Heart left ventricle (tissue), 16 donors: ENCODE results near the gene HOXA1. TPM values are rescaled to one million over a fixed set of nuclear protein-coding genes. Genes with fewer than 3 reads are reported as not detected.
"Not testable (repeated sequence)": the region's sequence is repeated elsewhere in the genome, so short reads cannot be mapped to it uniquely, and the experiment has no call there.

Experiments used
- ATAC-seq, 4 donors: fragments of 200-7000 bp; cut with Tn5 transposase; one replicate each; pipeline ENCODE4 v1.9.1; 2020 to 2022; ENCODE audit warnings: moderate library complexity in 4 of 4, mild to moderate bottlenecking in 3 of 4, moderate number of reproducible peaks in 1 of 4
- DNase-seq, 5 donors: peaks; one replicate each; pipeline ENCODE4 v3.0.0-alpha.2; 2020
- H3K27ac ChIP-seq, 12 donors: fragments of 200-600 bp; sonication (generic) in 4 of 12; one replicate each; pipeline versions ENCODE4 v1.5.0 to v1.8.0; 2016 to 2022; ENCODE audit warnings: mild to moderate bottlenecking in 2 of 12
- H3K27me3 ChIP-seq, 9 donors: fragments of 200-600 bp; sonication (generic) in 2 of 9; one replicate each; pipeline versions ENCODE4 v1.5.1 to v1.8.0; 2016 to 2022; ENCODE audit warnings: mild to moderate bottlenecking in 3 of 9
- H3K36me3 ChIP-seq, 9 donors: fragments of 200-600 bp; sonication (generic) in 2 of 9; one replicate each; pipeline versions ENCODE4 v1.5.0 to v1.8.0; 2018 to 2022; ENCODE audit warnings: mild to moderate bottlenecking in 2 of 9
- H3K4me1 ChIP-seq, 12 donors: fragments of 200-600 bp; sonication (generic) in 4 of 12; one replicate each; pipeline versions ENCODE4 v1.5.0 to v1.8.0; 2016 to 2022; ENCODE audit warnings: mild to moderate bottlenecking in 3 of 12
- H3K4me3 ChIP-seq, 12 donors: fragments of 200-600 bp; sonication (generic) in 4 of 12; one replicate each; pipeline versions ENCODE4 v1.5.0 to v1.8.0; 2017 to 2022; ENCODE audit warnings: mild to moderate bottlenecking in 9 of 12, moderate library complexity in 4 of 12
- H3K9me3 ChIP-seq, 12 donors: fragments of 200-600 bp; sonication (generic) in 4 of 12; one replicate each; pipeline versions ENCODE4 v1.5.0 to v1.8.0; 2016 to 2022; ENCODE audit warnings: mild to moderate bottlenecking in 1 of 12
- CTCF ChIP-seq, 12 donors: fragments of 200-600 bp; sonication (generic) in 4 of 12; IDR thresholded peaks; one replicate each; pipeline versions ENCODE4 v1.5.0 to v1.8.0; 2018 to 2022; ENCODE audit warnings: antibody characterized with exemption in 12 of 12, mild to moderate bottlenecking in 5 of 12
- POLR2A ChIP-seq, 2 donors: fragments of 450-650 bp; IDR thresholded peaks; one replicate each; pipeline ENCODE4 v1.6.1; 2017; ENCODE audit warnings: antibody characterized with exemption in 2 of 2, mild to moderate bottlenecking in 2 of 2, moderate library complexity in 2 of 2
- WGBS, 4 donors: extraction: QIAGEN DNeasy Blood & Tissue Kit in 2 of 4; methylation state at CpG; one replicate each; pipeline versions ENCODE4 v1.1.5 to v1.1.7; 2013 to 2018; 5-methylcytosine and 5-hydroxymethylcytosine counted together
- intact Hi-C, 10 donors: fragments of 100-400 bp; cut with DNase I; formaldehyde crosslinking; loops; one replicate each; pipeline versions ENCODE4 v1.11.1 to v1.14.2; 2022
- polyA plus RNA-seq, 2 donors: library from polyadenylated mRNA; stranded (reverse); fragments of 200-250 nt; gene quantifications; one replicate each; pipeline ENCODE4 v1.2.3, GENCODE V29; 2013
- total RNA-seq, 9 donors: library from RNA; depleted of rRNA in 2 of 9; stranded (reverse); fragments of >200 nt in 2 of 9; fragmentation: NEBNext Ultra II Directional in 3 of 9; extraction: Animal tissue kit (Norgen Biotek cat#: 25700) in 3 of 9; gene quantifications; one replicate each; pipeline versions ENCODE4 v1.1.0 to v1.2.4, GENCODE V29; 2016 to 2023
- donor health status: ischemic (EF 13 %, LVEDD 7.1; RV severe dilation, severe dysfunction).
- donor health status: healthy with polysubstance abuse.
- donor health status: DM: no; HTN: yes; CAD: no.
- donor health status: DM: no; HTN: no; CAD: no.
- donor health status: ischemic (EF 25% LVEDD 6.9; RV normal size, moderate dysfunction).
- donor health status: ischemic (EF 25% LVEDD 5.7; RV mildly dilated, moderate dysfunction).
- donor health status: healthy.
- donor health status: DM: yes; HTN: yes; CAD: no.
- donor health status: ischemic (EF 35%, LVEDD 5.7; RV mildly dilated, moderate dysfunction).
- donor health status: nonischemic (EF 11% LVEDD 7.7; RV severe dilation, severe dysfunction).
- donor health status: DM: yes; HTN: yes; CAD: no.
- donor health status: PGD.
- donor health status: ischemic (EF 29% LVEDD 5.4; RV normal size, mild dysfunction).
- donor health status: nonischemic (EF 23%, LVEDD 6.1; RV moderate dilation, normal function).

The HOXA1 gene
- total and polyA plus RNA-seq, 11 donors = 0.07 to 0.66 (median 0.36) TPM; not detected in 7

GRCh38 chr7:27051451-27051850 is 44.3 kb downstream of the HOXA1 start:
- DNase-seq (no peak), ATAC-seq (no peak)
- Histone ChIP-seq H3K9me3 (no peaks in the 10 kb centered on the region), H3K4me3 (no peak overlapping the region), H3K36me3 (no peaks in the 10 kb centered on the region), H3K27ac (no peak overlapping the region), H3K4me1 (no peaks in the 10 kb centered on the region), H3K27me3 (peaks cover 0 to 11% (median 0%) of the 10 kb centered on the region in 9 donors)
- intact Hi-C loops = no loop called here
- WGBS, 4 donors = 78 to 91% (median 88%) methylated on average over 4 of the region's 4 CpGs
- TF ChIP-seq POLR2A (IDR thresholded peaks at IDR 0.05) (no peak), CTCF (IDR thresholded peaks at IDR 0.05) (no peak)

- WGBS, 4 donors = 84 to 88% (median 86%) methylated on average over 10 of the region's 10 CpGs
- intact Hi-C loops = no loop called here
- Histone ChIP-seq H3K36me3 (no peaks in the 10 kb centered on the region), H3K27me3 (peaks cover 0 to 5% (median 0%) of the 10 kb centered on the region in 9 donors), H3K9me3 (no peaks in the 10 kb centered on the region), H3K4me1 (no peaks in the 10 kb centered on the region), H3K27ac (no peak overlapping the region), H3K4me3 (no peak overlapping the region)
- TF ChIP-seq POLR2A (IDR thresholded peaks at IDR 0.05) (no peak), CTCF (IDR thresholded peaks at IDR 0.05) (no peak)
- no peak for DNase-seq
- no peak for ATAC-seq
Observed at GRCh38 chr7:27048438-27048837, 47.4 kb downstream of the HOXA1 start.

- no peak for DNase-seq
- WGBS, 4 donors = 81 to 85% (median 84%) methylated on average over 7 of the region's 7 CpGs
- intact Hi-C loops = no loop called here
Observed at GRCh38 chr7:27046854-27047549, 48.8 kb downstream of the HOXA1 start.

GRCh38 chr7:27045972-27046371 is 49.8 kb downstream of the HOXA1 start:
- H3K4me3 ChIP-seq, H3K36me3 ChIP-seq, H3K27me3 ChIP-seq, H3K27ac ChIP-seq, ATAC-seq, DNase-seq, H3K4me1 ChIP-seq, intact Hi-C loops, H3K9me3 ChIP-seq: not testable (repeated sequence)
- 82 to 96% (median 89%) methylated on average over 1 to 4 of the region's 4 CpGs; no CpG with 5 or more reads in 1 of the 4 donors for WGBS, 4 donors

More at GRCh38 chr7:27046854-27047549, 48.8 kb downstream of the HOXA1 start:
- no peaks in the 10 kb centered on the region for H3K4me1 ChIP-seq
- no peaks in the 10 kb centered on the region for H3K9me3 ChIP-seq
- peaks cover 0 to 4% (median 0%) of the 10 kb centered on the region in 9 donors for H3K27me3 ChIP-seq
- no peak overlapping the region for H3K4me3 ChIP-seq
- TF ChIP-seq POLR2A (IDR thresholded peaks at IDR 0.05) = no peak
- no peak for TF ChIP-seq CTCF (IDR thresholded peaks at IDR 0.05)
- no peak for ATAC-seq
- no peaks in the 10 kb centered on the region for H3K36me3 ChIP-seq
- no peak overlapping the region for H3K27ac ChIP-seq

- intact Hi-C loops, DNase-seq, ATAC-seq, H3K27ac ChIP-seq, H3K4me1 ChIP-seq, H3K36me3 ChIP-seq, H3K4me3 ChIP-seq, H3K9me3 ChIP-seq: not testable (repeated sequence)
- peaks cover 0 to 15% (median 0%) of the 10 kb centered on the region in 9 donors for H3K27me3 ChIP-seq
- WGBS, 4 donors = 95 to 100% (median 97%) methylated on average over 2 to 28 of the region's 28 CpGs; no CpG with 5 or more reads in 1 of the 4 donors
Observed at GRCh38 chr7:27045066-27045465, 50.7 kb downstream of the HOXA1 start.

Other genes with a start within 250 kb of the HOXA1 start
- gene SKAP2, start 231.4 kb downstream of the HOXA1 start, total RNA-seq = 10 to 100 TPM in 2 of 9 donors, 1 to 10 TPM in 7; 2.9 to 17.3 (median 6.0) TPM
- 1 to 10 TPM in 1 of 2 donors, under 1 TPM in 1; 0.99 to 2.5 TPM for gene SKAP2, start 231.4 kb downstream of the HOXA1 start, polyA plus RNA-seq
- gene HOXA2, start 6.7 kb upstream of the HOXA1 start, total RNA-seq = under 1 TPM in 2 of 9 donors, not detected in 7; 0.14 to 0.57 TPM
- under 1 TPM in 1 of 2 donors, not detected in 1; 0.03 TPM for gene HOXA2, start 6.7 kb upstream of the HOXA1 start, polyA plus RNA-seq
- 1 to 10 TPM in 3 of 9 donors, under 1 TPM in 5, not detected in 1; 0.23 to 2.6 (median 0.88) TPM for gene HOXA4, start 34.8 kb upstream of the HOXA1 start, total RNA-seq
- under 1 TPM; 0.50 to 0.69 TPM for gene HOXA4, start 34.8 kb upstream of the HOXA1 start, polyA plus RNA-seq
- 1 to 10 TPM in 1 of 9 donors, under 1 TPM in 2, not detected in 6; 0.28 to 2.8 (median 0.44) TPM for gene HOXA5, start 47.7 kb upstream of the HOXA1 start, total RNA-seq
- under 1 TPM in 1 of 2 donors, not detected in 1; 0.07 TPM for gene HOXA5, start 47.7 kb upstream of the HOXA1 start, polyA plus RNA-seq
- not detected for gene HOXA6, start 51.8 kb upstream of the HOXA1 start, total RNA-seq
- gene HOXA6, start 51.8 kb upstream of the HOXA1 start, polyA plus RNA-seq = not detected
- gene HOXA3, start 56.6 kb upstream of the HOXA1 start, total RNA-seq = 1 to 10 TPM in 3 of 9 donors, under 1 TPM in 4, not detected in 2; 0.19 to 3.1 (median 0.67) TPM
- under 1 TPM; 0.07 to 0.11 TPM for gene HOXA3, start 56.6 kb upstream of the HOXA1 start, polyA plus RNA-seq
- gene HOXA7, start 60.7 kb upstream of the HOXA1 start, total RNA-seq = under 1 TPM in 1 of 9 donors, not detected in 8; 0.29 TPM
- gene HOXA7, start 60.7 kb upstream of the HOXA1 start, polyA plus RNA-seq = not detected
- gene HOXA9, start 69.5 kb upstream of the HOXA1 start, total RNA-seq = under 1 TPM in 1 of 9 donors, not detected in 8; 0.29 TPM
- not detected for gene HOXA9, start 69.5 kb upstream of the HOXA1 start, polyA plus RNA-seq
- under 1 TPM in 2 of 9 donors, not detected in 7; 0.18 to 0.36 TPM for gene HOXA10, start 78.3 kb upstream of the HOXA1 start, total RNA-seq
- under 1 TPM in 1 of 2 donors, not detected in 1; 0.06 TPM for gene HOXA10, start 78.3 kb upstream of the HOXA1 start, polyA plus RNA-seq
- gene HOXA11, start 89.2 kb upstream of the HOXA1 start, total RNA-seq = not detected
- not detected for gene HOXA11, start 89.2 kb upstream of the HOXA1 start, polyA plus RNA-seq
- not detected for gene HOXA13, start 104.1 kb upstream of the HOXA1 start, total RNA-seq
- gene HOXA13, start 104.1 kb upstream of the HOXA1 start, polyA plus RNA-seq = not detected
- gene EVX1, start 146.8 kb upstream of the HOXA1 start, total RNA-seq = not detected
- not detected for gene EVX1, start 146.8 kb upstream of the HOXA1 start, polyA plus RNA-seq